PC-3 (cell line): ENCODE data around the gene TGFBR3.
"Not testable (repeated sequence)": the region's sequence is repeated elsewhere in the genome, so short reads cannot be mapped to it uniquely, and the experiment has no call there.

Experiments
- EZH2 ChIP-seq: fragments of 300-600 bp; sonication (generic); IDR thresholded peaks from one replicate; pipeline ENCODE4 v1.6.1; 2017; ENCODE audit warnings: antibody characterized with exemption, mild to moderate bottlenecking, low read length; ENCODE audit not compliant: unreplicated experiment
- EZH2phosphoT487 ChIP-seq: fragments of 300-600 bp; sonication (generic); IDR thresholded peaks from 2 replicates; pipeline ENCODE4 v1.6.1; 2018; ENCODE audit warnings: mild to moderate bottlenecking, antibody characterized with exemption, low read length, borderline replicate concordance
- TF ChIP-seq, protein P1 (sequence below): fragments of 300-600 bp; sonication (generic); conservative IDR thresholded peaks from 2 replicates; pipeline ENCODE4 v1.5.1; 2017; ENCODE audit warnings: antibody characterized with exemption, low read depth, mild to moderate bottlenecking, low read length

DNA sequence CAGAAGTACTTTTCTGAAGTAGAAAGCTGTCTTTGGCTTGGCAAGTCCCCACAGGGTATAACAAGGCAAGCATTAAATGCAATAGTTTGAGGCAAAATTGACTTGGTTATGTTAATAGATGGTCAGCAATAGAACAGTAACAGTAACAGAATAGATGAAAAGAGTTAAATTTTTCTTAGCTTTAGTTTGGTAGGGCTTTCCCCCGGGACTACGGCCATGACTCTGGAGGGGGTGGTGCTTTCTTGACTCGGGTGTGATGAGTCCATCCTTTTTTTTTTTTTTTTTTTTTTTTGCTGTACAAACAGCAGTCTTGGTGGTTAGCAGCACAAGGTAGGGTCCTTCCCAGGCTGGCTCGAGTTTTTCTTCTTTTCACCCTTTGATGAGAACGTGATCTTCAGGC lies 219.3 kb downstream of the TGFBR3 start:
- TF ChIP-seq, protein P1, sequence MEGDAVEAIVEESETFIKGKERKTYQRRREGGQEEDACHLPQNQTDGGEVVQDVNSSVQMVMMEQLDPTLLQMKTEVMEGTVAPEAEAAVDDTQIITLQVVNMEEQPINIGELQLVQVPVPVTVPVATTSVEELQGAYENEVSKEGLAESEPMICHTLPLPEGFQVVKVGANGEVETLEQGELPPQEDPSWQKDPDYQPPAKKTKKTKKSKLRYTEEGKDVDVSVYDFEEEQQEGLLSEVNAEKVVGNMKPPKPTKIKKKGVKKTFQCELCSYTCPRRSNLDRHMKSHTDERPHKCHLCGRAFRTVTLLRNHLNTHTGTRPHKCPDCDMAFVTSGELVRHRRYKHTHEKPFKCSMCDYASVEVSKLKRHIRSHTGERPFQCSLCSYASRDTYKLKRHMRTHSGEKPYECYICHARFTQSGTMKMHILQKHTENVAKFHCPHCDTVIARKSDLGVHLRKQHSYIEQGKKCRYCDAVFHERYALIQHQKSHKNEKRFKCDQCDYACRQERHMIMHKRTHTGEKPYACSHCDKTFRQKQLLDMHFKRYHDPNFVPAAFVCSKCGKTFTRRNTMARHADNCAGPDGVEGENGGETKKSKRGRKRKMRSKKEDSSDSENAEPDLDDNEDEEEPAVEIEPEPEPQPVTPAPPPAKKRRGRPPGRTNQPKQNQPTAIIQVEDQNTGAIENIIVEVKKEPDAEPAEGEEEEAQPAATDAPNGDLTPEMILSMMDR: not testable (repeated sequence)
- not testable (repeated sequence) for TF ChIP-seq EZH2, EZH2phosphoT487
